ENCODE data around the gene SH3BGRL2. TPM values are rescaled to one million over a fixed set of nuclear protein-coding genes. Genes with fewer than 3 reads are reported as not detected.
"Not testable (repeated sequence)": the region's sequence is repeated elsewhere in the genome, so short reads cannot be mapped to it uniquely, and the experiment has no call there.

SH3BGRL2 gene
- polyA plus RNA-seq, 3 donors from 2014 or later: 0.22 to 3.4 TPM; not detected in 1

- DNase-seq: no peak
- Mint-ChIP-seq H3K4me1 (peaks cover 4 to 14% of the 10 kb centered on the region in 2 donors), H3K9me3 (peaks cover 0 to 4% (median 0%) of the 10 kb centered on the region in 6 donors), H3K27ac (no peak overlapping the region), H3K27me3 (ENCODE audit: low read depth in 3 of 3) (peaks cover 0 to 2% (median 1%) of the 10 kb centered on the region in 3 donors), H3K36me3 (no peaks in the 10 kb centered on the region), H3K4me3 (no peak overlapping the region)
Measured at GRCh38 chr6:79607000-79607399, 24.1 kb upstream of the SH3BGRL2 start.

- peak overlapping the region in 1 of 6 donors; percentile 42 for H3K27ac Mint-ChIP-seq
- H3K4me3 Mint-ChIP-seq: no peak overlapping the region
- H3K27me3 Mint-ChIP-seq (ENCODE audit: low read depth in 3 of 3): peaks cover 0 to 2% (median 1%) of the 10 kb centered on the region in 3 donors
- peaks cover 0 to 4% (median 0%) of the 10 kb centered on the region in 6 donors for H3K9me3 Mint-ChIP-seq
- peaks cover 4 to 14% of the 10 kb centered on the region in 2 donors for H3K4me1 Mint-ChIP-seq
- DNase-seq: no peak
- no peaks in the 10 kb centered on the region for H3K36me3 Mint-ChIP-seq
Measured at GRCh38 chr6:79608334-79609224, 22.6 kb upstream of the SH3BGRL2 start.

GRCh38 chr6:79609225-79609595 lies 21.9 kb upstream of the SH3BGRL2 start:
- H3K36me3 Mint-ChIP-seq: no peaks in the 10 kb centered on the region
- H3K4me1 Mint-ChIP-seq: peaks cover 4 to 13% of the 10 kb centered on the region in 2 donors
- H3K27ac Mint-ChIP-seq: no peak overlapping the region
- H3K27me3 Mint-ChIP-seq (ENCODE audit: low read depth in 3 of 3): peaks cover 0 to 3% (median 2%) of the 10 kb centered on the region in 3 donors
- H3K9me3 Mint-ChIP-seq: peaks cover 0 to 4% (median 0%) of the 10 kb centered on the region in 6 donors
- DNase-seq: no peak
- no peak overlapping the region for H3K4me3 Mint-ChIP-seq

GRCh38 chr6:79610306-79611009 lies 20.7 kb upstream of the SH3BGRL2 start:
- H3K4me3 Mint-ChIP-seq: no peak overlapping the region
- no peaks in the 10 kb centered on the region for H3K36me3 Mint-ChIP-seq
- H3K4me1 Mint-ChIP-seq: peaks cover under 1% of the 10 kb centered on the region in 2 donors

GRCh38 chr6:79612457-79612856 lies 18.7 kb upstream of the SH3BGRL2 start:
- Mint-ChIP-seq H3K9me3 (peaks cover 0 to 3% (median 0%) of the 10 kb centered on the region in 6 donors), H3K36me3 (no peaks in the 10 kb centered on the region), H3K4me1 (no peaks in the 10 kb centered on the region), H3K27me3 (ENCODE audit: low read depth in 3 of 3) (peaks cover 0 to 2% (median 2%) of the 10 kb centered on the region in 3 donors), H3K4me3 (no peak overlapping the region), H3K27ac (no peak overlapping the region)
- DNase-seq: no peak

More at GRCh38 chr6:79610306-79611009, 20.7 kb upstream of the SH3BGRL2 start:
- Mint-ChIP-seq H3K9me3 (peaks cover 0 to 3% (median 0%) of the 10 kb centered on the region in 6 donors), H3K27me3 (ENCODE audit: low read depth in 3 of 3) (peaks cover 0 to 2% (median 2%) of the 10 kb centered on the region in 3 donors), H3K27ac (no peak overlapping the region)
- no peak for DNase-seq

GRCh38 chr6:79612918-79613317 lies 18.2 kb upstream of the SH3BGRL2 start:
- DNase-seq: no peak
- Mint-ChIP-seq H3K9me3 (peaks cover 0 to 2% (median 0%) of the 10 kb centered on the region in 6 donors), H3K4me1 (no peaks in the 10 kb centered on the region), H3K36me3 (no peaks in the 10 kb centered on the region), H3K4me3 (no peak overlapping the region), H3K27ac (no peak overlapping the region), H3K27me3 (ENCODE audit: low read depth in 3 of 3) (peaks cover 0 to 2% (median 0%) of the 10 kb centered on the region in 3 donors)

GRCh38 chr6:79613912-79614311 lies 17.2 kb upstream of the SH3BGRL2 start:
- no peaks in the 10 kb centered on the region for H3K36me3 Mint-ChIP-seq
- no peak overlapping the region for H3K4me3 Mint-ChIP-seq

GRCh38 chr6:79614326-79615305 lies 16.5 kb upstream of the SH3BGRL2 start:
- H3K4me1 Mint-ChIP-seq: no peaks in the 10 kb centered on the region
- H3K9me3 Mint-ChIP-seq: no peaks in the 10 kb centered on the region
- peak overlapping the region in 1 of 6 donors; percentile 22 for H3K27ac Mint-ChIP-seq
- no peaks in the 10 kb centered on the region for H3K36me3 Mint-ChIP-seq
- no peak overlapping the region for H3K4me3 Mint-ChIP-seq
- no peak for DNase-seq
- peaks cover 0 to 3% (median 0%) of the 10 kb centered on the region in 3 donors for H3K27me3 Mint-ChIP-seq (ENCODE audit: low read depth in 3 of 3)

More at GRCh38 chr6:79613912-79614311, 17.2 kb upstream of the SH3BGRL2 start:
- Mint-ChIP-seq H3K27me3 (ENCODE audit: low read depth in 3 of 3) (peaks cover 0 to 2% (median 0%) of the 10 kb centered on the region in 3 donors), H3K27ac (peak overlapping the region in 1 of 6 donors; percentile 22), H3K4me1 (no peaks in the 10 kb centered on the region), H3K9me3 (no peaks in the 10 kb centered on the region)
- no peak for DNase-seq

GRCh38 chr6:79617518-79617941 lies 13.6 kb upstream of the SH3BGRL2 start:
- Mint-ChIP-seq H3K36me3 (no peaks in the 10 kb centered on the region), H3K4me3 (no peak overlapping the region)

GRCh38 chr6:79618425-79618824 lies 12.7 kb upstream of the SH3BGRL2 start:
- H3K4me1 Mint-ChIP-seq; H3K9me3 Mint-ChIP-seq; H3K27ac Mint-ChIP-seq; DNase-seq; H3K4me3 Mint-ChIP-seq; H3K27me3 Mint-ChIP-seq (ENCODE audit: low read depth in 3 of 3); H3K36me3 Mint-ChIP-seq: not testable (repeated sequence)

More at GRCh38 chr6:79617518-79617941, 13.6 kb upstream of the SH3BGRL2 start:
- Mint-ChIP-seq H3K9me3 (no peaks in the 10 kb centered on the region), H3K4me1 (no peaks in the 10 kb centered on the region), H3K27ac (no peak overlapping the region), H3K27me3 (ENCODE audit: low read depth in 3 of 3) (peaks cover 0 to 3% (median 0%) of the 10 kb centered on the region in 3 donors)
- no peak for DNase-seq

- Mint-ChIP-seq H3K36me3 (no peaks in the 10 kb centered on the region), H3K4me1 (no peaks in the 10 kb centered on the region), H3K9me3 (no peaks in the 10 kb centered on the region), H3K4me3 (no peak overlapping the region), H3K27me3 (ENCODE audit: low read depth in 3 of 3) (peaks cover 0 to 1% (median 0%) of the 10 kb centered on the region in 3 donors), H3K27ac (no peak overlapping the region)
- DNase-seq: no peak
Measured at GRCh38 chr6:79621579-79621978, 9.6 kb upstream of the SH3BGRL2 start.

GRCh38 chr6:79622364-79622763 lies 8.8 kb upstream of the SH3BGRL2 start:
- no peak overlapping the region for H3K27ac Mint-ChIP-seq
- no peaks in the 10 kb centered on the region for H3K4me1 Mint-ChIP-seq
- no peaks in the 10 kb centered on the region for H3K36me3 Mint-ChIP-seq
- H3K27me3 Mint-ChIP-seq (ENCODE audit: low read depth in 3 of 3): peaks cover 0 to 2% (median 1%) of the 10 kb centered on the region in 3 donors
- H3K4me3 Mint-ChIP-seq: no peak overlapping the region
- DNase-seq: no peak
- peaks cover 0 to 2% (median 0%) of the 10 kb centered on the region in 6 donors for H3K9me3 Mint-ChIP-seq

- Mint-ChIP-seq H3K27ac (no peak overlapping the region), H3K4me1 (no peaks in the 10 kb centered on the region), H3K27me3 (ENCODE audit: low read depth in 3 of 3) (peaks cover 0 to 2% (median 1%) of the 10 kb centered on the region in 3 donors), H3K36me3 (no peaks in the 10 kb centered on the region), H3K9me3 (peaks cover 0 to 2% (median 0%) of the 10 kb centered on the region in 6 donors), H3K4me3 (no peak overlapping the region)
- DNase-seq: no peak
Measured at GRCh38 chr6:79623106-79623505, 8.0 kb upstream of the SH3BGRL2 start.
